SJCRH30 (cell line): ENCODE data around the gene P2RX3. TPM values are rescaled to one million over a fixed set of nuclear protein-coding genes. Genes with fewer than 3 reads are reported as not detected.

Experiments
- DNase-seq, 2 experiments: peaks; one replicate each; pipeline ENCODE4 v3.0.0-alpha.2; 2015 to 2020
- H3K27ac ChIP-seq: fragments of 250-450 bp; sonication (Bioruptor Pico); 2 replicates; pipeline ENCODE4 v1.5.1; 2020; ENCODE audit warnings: mild to moderate bottlenecking, moderate library complexity
- H3K27me3 ChIP-seq: fragments of 250-450 bp; sonication (Bioruptor Pico); 2 replicates; pipeline ENCODE4 v1.5.1; 2020; ENCODE audit warnings: mild to moderate bottlenecking, moderate library complexity
- H3K36me3 ChIP-seq: fragments of 250-450 bp; sonication (Bioruptor Pico); 2 replicates; pipeline ENCODE4 v1.5.1; 2020; ENCODE audit warnings: mild to moderate bottlenecking, moderate library complexity
- H3K4me1 ChIP-seq: fragments of 250-450 bp; sonication (Bioruptor Pico); 2 replicates; pipeline ENCODE4 v1.5.1; 2020; ENCODE audit warnings: mild to moderate bottlenecking, moderate library complexity
- H3K4me3 ChIP-seq: fragments of 250-450 bp; sonication (Bioruptor Pico); 2 replicates; pipeline ENCODE4 v1.5.1; 2020; ENCODE audit warnings: mild to moderate bottlenecking, moderate library complexity
- H3K9me3 ChIP-seq: fragments of 250-450 bp; sonication (Bioruptor Pico); replicated peaks from 2 replicates; pipeline ENCODE4 v1.5.1; 2020; ENCODE audit warnings: mild to moderate bottlenecking, moderate library complexity
- total RNA-seq: library from RNA; depleted of rRNA; stranded (reverse); fragments of >200 nt; shearing (Covaris generic); gene quantifications from 2 replicates; pipeline ENCODE4 v1.2.3, GENCODE V29; 2014

P2RX3 gene
- total RNA-seq, 1 experiment from 2014 or later = not detected

DNA sequence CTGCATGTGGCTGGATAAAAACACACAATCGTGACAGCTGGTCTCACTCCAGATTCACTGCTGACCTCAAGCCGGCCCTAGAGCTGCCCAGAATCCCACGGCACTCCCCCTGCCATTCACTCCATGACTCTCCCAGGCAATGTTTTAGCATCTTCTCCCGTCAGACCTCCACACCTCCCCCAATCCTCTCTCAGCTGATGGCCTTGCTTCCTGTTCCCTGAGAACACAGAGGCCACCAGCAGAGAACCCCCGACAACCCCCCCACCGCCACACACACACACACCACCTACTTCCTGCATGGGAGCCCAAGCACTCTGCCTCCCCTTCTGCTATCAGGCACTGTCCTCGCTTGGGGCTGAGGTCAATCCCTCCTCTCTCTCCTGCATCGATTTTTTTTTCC lies 22.7 kb upstream of the P2RX3 start:
- peak overlapping the region; percentile 23; the same call in 1 of the 2 replicates for H3K27ac ChIP-seq
- peaks cover 27% of the 10 kb centered on the region for H3K4me1 ChIP-seq
- DNase-seq = peak; percentile 71 to 73
- H3K27me3 ChIP-seq = no peaks in the 10 kb centered on the region
- H3K4me3 ChIP-seq = no peak overlapping the region
- H3K9me3 ChIP-seq = no peaks in the 10 kb centered on the region
- peaks cover 25% of the 10 kb centered on the region for H3K36me3 ChIP-seq

DNA sequence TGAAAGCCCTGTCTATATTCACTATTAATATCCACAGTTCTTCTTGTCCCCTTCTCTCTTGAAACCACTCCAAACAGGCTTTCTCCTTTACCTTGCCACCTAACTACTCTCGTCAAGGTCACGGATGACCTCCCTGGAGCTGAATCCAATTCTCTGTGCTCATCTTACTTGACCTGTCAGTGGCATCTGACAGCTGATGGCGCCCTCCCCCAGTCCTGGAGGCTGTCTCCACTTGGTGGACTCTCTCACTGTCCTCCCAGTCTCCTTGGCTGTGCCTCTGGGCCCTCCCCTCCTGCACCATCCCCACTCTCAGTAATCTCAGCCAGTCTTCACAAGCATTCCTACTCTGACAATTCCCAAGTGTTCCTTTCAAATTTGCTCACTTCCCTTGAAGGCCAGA lies 22.1 kb upstream of the P2RX3 start:
- no peaks in the 10 kb centered on the region for H3K27me3 ChIP-seq
- H3K9me3 ChIP-seq = no peaks in the 10 kb centered on the region
- H3K36me3 ChIP-seq = peaks cover 24% of the 10 kb centered on the region
- peak overlapping the region; percentile 23; the same call in 1 of the 2 replicates for H3K27ac ChIP-seq
- no peak for DNase-seq
- peaks cover 23% of the 10 kb centered on the region for H3K4me1 ChIP-seq
- no peak overlapping the region for H3K4me3 ChIP-seq

DNA sequence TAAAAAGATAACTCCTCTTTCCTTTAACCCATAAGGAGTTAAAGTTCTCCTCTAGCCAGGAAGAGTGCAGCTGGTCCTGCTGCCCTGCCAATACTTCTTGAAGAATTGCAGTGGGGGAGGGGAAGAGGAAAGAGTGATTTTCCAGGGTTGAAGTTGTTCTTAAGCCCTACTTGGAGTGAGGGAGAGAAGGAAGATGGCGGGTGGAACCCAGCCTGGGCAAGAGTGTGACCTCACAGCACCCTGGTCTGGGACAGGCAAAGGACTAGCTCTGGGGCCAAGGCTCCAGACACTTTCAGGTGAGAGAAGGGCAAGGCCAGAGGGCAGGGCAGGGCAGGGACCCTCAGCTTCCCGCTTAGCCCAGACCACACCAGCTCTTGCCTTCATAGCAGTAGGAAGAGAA lies 20.0 kb upstream of the P2RX3 start:
- DNase-seq = no peak
- peaks cover 24% of the 10 kb centered on the region for H3K36me3 ChIP-seq
- H3K27ac ChIP-seq = no peak overlapping the region
- no peak overlapping the region for H3K4me3 ChIP-seq
- H3K9me3 ChIP-seq = no peaks in the 10 kb centered on the region
- no peaks in the 10 kb centered on the region for H3K27me3 ChIP-seq
- peaks cover 29% of the 10 kb centered on the region for H3K4me1 ChIP-seq

DNA sequence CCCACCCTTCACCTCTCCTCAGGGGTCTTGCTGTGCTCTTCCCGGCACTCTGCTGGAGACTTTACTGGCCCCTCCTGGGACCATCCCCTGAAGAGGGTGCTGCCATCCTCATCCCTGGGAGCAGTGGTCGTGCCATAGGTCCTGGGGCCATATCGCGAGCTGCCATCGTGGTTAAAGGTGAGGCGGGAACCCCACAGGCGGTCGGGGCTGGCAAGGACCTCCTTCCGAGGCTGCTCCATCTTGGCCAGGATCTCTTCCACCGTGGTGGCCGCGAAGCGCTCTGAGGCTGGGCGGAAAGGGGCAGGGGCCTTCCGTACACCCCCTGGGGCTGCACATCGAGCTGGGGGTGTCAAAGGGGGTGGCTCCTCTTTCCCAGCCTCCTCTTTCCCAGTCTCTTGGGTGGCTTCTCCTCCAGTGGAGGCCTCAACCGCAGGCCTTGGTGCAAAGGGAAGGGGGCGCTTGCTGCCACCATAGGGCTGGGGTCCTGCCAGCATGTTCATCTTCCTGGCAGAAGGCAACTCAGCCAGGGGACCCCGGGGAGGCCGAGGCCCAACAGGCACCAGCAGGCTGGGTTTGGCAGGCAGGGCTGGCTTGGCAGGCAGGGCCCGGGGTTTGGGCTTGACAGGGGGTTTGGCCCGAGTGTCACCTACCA lies 18.0 kb upstream of the P2RX3 start:
- Histone ChIP-seq H3K27ac (no peak overlapping the region), H3K36me3 (peaks cover 24% of the 10 kb centered on the region)

DNA sequence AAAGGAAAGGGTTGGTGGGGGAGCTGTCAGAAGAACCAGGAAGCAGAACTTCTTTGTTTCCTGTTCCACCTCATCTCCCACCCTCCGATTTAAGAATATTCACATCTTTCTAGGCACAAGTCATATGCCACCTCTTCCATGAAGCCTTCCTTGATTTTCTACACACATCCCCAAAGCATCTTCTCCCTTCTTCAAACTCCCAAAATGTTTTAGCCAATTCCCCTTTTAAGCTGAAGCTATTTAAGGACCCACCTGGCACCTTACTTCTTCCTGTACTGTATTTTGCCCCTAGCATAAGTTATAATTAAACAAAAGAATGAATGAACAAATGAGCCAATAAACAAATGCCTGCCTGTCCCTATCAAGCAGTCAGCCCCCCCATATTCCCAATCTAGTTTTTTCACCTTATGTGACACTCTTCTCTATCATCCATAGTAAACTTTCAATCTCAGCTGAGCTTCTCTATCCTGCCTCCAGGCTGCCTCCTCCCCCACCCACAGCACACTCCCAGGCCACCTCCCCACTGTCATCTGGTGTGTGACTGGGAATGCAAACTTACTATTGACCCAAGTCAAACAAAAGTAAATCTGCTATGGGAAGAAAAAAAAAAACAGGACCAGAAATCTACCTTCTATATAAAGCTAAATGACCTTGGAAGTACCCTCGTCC lies 17.3 kb upstream of the P2RX3 start:
- H3K36me3 ChIP-seq = peaks cover 24% of the 10 kb centered on the region
- H3K4me1 ChIP-seq = peaks cover 25% of the 10 kb centered on the region
- H3K27me3 ChIP-seq = no peaks in the 10 kb centered on the region
- no peak overlapping the region for H3K4me3 ChIP-seq
- no peaks in the 10 kb centered on the region for H3K9me3 ChIP-seq
- no peak for DNase-seq
- no peak overlapping the region for H3K27ac ChIP-seq

More for the DNA sequence above, 18.0 kb upstream of the P2RX3 start:
- H3K9me3 ChIP-seq = no peaks in the 10 kb centered on the region
- H3K27me3 ChIP-seq = no peaks in the 10 kb centered on the region
- DNase-seq = no peak
- no peak overlapping the region for H3K4me3 ChIP-seq
- peaks cover 31% of the 10 kb centered on the region for H3K4me1 ChIP-seq

DNA sequence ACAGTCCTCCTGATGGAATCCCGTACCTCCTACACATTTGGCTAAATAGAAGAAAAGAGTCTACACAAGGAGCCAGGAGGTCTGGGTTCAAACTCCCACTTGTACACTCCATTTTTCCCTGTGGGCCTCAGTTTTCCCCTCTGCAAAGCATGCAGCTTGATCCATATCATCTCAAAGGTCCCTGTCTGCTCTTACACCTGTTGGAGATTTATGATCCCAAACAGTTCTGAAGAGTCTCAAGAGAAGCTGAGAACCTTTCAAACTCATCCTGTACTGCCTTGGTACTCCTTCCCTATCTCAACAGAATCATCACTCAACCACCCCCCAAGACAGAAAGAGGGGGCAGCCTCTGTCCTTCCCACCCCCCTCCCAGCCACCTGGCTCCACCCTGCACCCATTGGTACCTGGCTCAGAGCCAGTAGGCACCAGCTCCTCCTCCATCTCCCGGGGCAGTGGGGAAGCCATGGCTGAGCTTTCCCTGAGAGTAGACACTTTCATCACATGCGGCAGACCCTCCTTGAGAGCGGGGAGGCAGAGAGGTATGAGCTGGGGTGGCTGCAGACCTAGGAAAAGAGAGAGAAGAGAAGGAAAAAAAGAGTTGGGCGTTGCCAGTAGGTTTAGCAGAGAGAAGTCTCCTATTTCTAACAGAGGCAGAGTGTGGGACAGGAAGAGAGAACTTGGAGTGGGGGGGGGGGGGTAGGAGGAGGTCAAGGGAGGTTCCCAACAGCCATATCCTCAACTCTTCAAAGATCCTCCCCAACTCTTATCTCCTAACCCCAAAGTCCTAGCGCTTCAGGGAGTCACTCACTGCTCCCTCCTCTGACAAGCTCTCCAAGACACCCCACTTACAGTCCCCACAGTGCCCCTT lies 16.5 kb upstream of the P2RX3 start:
- Histone ChIP-seq H3K27ac (no peak overlapping the region; the same call in 1 of the 2 replicates), H3K27me3 (no peaks in the 10 kb centered on the region), H3K9me3 (no peaks in the 10 kb centered on the region), H3K4me1 (peaks cover 21% of the 10 kb centered on the region), H3K4me3 (peak overlapping the region; percentile 4; the same call in 1 of the 2 replicates), H3K36me3 (peaks cover 28% of the 10 kb centered on the region)
- DNase-seq = no peak

DNA sequence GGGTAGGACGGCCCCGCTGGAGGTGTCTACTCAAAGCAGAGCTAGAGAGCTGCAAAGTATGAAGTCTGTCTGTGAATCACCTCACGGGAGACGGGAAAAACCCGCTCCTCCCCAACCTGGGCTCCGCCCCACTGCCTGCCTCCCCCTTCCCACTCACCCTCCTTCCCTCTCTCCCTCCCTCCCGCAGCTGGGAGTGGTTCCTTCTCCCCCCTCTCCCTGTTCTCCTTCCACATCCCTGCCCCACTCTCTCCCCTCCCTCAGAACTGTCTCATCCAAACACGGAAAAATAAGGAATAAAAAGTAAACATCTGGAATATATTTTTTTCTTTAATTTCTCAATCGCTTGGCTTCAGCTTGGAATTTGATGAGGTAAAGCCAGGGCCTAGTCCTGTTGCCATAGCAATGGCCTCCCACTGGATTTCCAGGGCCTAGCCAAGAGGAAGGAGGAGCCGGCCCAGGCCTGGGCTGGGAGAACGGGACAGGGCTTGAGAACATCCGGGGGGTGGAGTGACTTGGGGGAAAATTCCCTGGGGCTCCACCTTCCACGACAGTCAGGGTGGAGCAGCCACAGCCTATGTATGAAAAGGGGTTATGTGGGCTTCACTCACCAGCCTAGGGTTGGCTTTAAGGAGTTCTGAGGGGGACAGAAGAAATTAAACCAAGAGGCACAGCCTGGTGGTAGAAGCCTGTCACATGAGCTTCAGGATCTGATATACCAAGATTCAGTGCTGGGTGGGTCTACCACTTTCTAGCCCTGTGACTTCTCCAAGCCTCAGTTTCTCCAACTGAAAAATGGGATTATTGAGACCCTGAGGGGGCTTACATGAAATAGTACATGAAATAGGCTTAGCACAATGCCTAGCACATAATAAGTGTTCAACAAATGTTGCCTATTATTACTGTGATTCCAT lies 15.6 kb upstream of the P2RX3 start:
- no peaks in the 10 kb centered on the region for H3K9me3 ChIP-seq
- H3K36me3 ChIP-seq = peaks cover 30% of the 10 kb centered on the region
- peak overlapping the region; percentile 4; the same call in 1 of the 2 replicates for H3K4me3 ChIP-seq
- peaks cover 21% of the 10 kb centered on the region for H3K4me1 ChIP-seq
- no peaks in the 10 kb centered on the region for H3K27me3 ChIP-seq
- no peak overlapping the region; the same call in 1 of the 2 replicates for H3K27ac ChIP-seq
- DNase-seq = peak; percentile 87 to 88

DNA sequence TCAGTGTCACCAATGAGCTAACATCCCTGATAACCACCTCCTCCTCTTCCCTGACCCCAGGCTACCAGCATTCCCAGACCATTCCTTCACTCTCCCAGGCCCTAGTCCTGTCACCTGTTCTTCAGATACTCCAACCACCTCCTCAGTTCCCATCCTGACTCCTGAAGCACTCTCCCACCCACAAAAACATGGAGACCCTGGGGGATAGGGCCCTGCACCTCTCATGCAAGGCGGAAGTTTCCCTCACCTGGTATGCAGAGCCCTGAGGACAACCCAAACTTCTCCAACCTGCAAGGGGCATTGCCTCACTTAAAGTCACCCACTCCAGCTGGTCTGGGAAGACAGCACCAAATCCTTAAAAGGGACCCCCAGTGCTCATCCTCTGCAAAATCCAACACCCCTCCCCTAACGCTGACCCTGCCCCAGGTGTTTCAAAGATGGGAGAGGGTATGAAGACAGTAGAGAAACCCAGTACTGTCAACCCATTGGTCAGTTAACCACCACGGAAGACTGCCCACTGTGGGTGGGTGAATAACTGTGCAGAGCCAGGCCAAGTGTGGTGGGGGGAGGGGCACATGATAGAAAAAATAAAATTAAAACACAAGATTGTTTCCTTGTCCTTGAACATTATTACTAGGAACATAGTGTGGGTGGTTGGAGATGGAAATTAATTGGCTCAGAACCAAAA lies 14.8 kb upstream of the P2RX3 start:
- H3K27ac ChIP-seq = no peak overlapping the region; the same call in 1 of the 2 replicates
- H3K4me1 ChIP-seq = peaks cover 21% of the 10 kb centered on the region
- DNase-seq = no peak
- no peaks in the 10 kb centered on the region for H3K27me3 ChIP-seq
- no peaks in the 10 kb centered on the region for H3K9me3 ChIP-seq
- H3K4me3 ChIP-seq = peak overlapping the region; percentile 65
- peaks cover 30% of the 10 kb centered on the region for H3K36me3 ChIP-seq

DNA sequence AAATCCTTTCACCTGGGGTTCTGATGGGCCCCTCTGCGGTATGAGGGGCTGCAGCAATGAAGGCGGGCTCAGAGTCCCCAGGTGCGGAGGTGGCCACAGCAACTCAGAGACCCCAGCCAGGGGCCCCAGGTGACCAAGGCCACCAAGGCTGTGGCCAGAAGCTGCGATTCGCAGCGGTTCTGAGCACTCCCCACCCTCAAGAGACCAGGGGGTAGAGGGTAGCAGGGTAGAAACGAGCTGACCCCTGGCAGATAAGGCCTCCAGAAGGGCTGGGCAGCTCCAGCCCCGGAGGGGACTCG lies 14.3 kb upstream of the P2RX3 start:
- Histone ChIP-seq H3K27me3 (no peaks in the 10 kb centered on the region), H3K4me3 (peak overlapping the region; percentile 65), H3K27ac (peak overlapping the region; percentile 33; the same call in 1 of the 2 replicates), H3K4me1 (peaks cover 21% of the 10 kb centered on the region), H3K9me3 (no peaks in the 10 kb centered on the region), H3K36me3 (peaks cover 32% of the 10 kb centered on the region)
- DNase-seq = no peak

DNA sequence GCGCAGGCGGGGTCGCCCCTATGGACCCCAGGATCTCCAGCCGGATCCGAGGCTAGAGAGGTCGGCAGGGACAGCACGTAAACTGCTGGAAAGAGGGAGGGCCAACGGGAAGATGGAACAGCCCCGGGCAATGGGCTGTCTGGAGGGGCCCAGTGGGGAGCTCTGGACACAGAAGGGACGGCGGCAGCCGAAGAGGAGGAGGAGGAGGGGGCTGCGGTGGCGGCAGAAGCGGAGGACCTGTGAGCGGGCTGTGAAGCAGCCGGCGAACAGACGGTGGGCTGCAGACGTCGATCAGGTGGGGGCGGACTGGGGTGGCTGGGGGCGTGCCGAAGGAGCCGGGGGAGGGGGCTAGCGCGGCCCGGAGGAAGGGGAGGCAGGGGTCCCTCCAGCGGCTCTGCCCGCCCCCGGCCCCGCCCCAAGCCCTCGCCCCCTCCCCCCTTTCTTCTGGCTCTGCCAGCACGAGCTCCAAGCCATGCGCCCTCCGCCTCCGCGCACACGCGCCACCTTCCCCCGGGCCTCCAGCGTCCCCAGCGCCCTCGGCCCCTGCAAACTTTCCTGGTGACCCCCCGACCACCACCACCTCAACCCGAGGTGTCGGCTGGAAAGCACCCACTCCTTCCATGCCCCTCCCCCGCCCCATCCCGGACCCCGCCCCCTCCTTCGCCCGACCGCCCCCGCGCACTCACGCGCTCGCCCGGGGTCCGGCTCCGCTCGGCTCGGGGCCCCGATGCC lies 13.8 kb upstream of the P2RX3 start:
- DNase-seq = peak; percentile 72 to 73
- peak overlapping the region; percentile 65 for H3K4me3 ChIP-seq
- H3K27ac ChIP-seq = peak overlapping the region; percentile 33; the same call in 1 of the 2 replicates
- H3K9me3 ChIP-seq = no peaks in the 10 kb centered on the region
- H3K36me3 ChIP-seq = peaks cover 34% of the 10 kb centered on the region
- H3K4me1 ChIP-seq = peaks cover 21% of the 10 kb centered on the region
- H3K27me3 ChIP-seq = no peaks in the 10 kb centered on the region

DNA sequence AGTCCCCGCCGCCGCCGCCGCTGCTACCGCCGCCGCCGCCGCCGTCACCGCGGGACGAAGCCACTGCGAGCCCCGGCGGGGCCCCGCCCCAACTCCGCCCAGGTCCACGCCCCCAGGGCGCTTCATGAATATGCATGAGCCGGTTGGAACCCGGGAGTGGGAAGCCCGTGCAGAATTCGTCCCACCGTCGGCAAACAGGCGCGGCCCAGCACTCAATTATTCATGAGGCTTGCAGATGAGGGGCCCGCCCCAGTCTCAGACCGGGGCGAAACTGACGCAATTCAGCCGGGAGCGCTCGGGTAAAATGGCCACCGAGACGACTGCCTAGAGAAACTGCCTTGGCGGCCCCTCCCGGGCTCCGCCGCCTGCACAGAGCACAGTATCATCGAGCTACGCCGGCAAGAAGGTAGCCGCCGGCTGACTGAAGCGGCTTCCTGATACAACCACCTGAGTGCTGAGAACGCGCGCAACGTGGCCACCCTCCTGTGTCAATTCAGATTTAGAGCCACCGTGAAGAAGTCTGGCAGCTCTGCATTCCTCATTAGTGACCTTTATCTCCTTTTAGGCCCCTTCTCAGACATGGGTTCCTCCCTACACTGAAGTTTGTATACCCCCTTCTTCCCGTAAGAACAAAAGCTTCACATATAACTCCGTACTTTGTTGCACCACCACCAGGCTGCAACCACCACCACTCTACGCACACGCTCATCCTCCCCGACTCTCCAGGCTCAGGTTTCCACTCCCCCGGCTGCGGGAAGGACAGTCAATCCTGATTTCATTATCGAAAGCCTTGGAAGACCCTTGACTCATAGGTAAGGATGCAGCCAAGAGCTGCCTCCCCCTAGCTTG lies 13.0 kb upstream of the P2RX3 start, which contains the start of gene TNKS1BP1:
Gene TNKS1BP1 (minus strand): TSS at position 67 of the 849 bp plus-strand sequence. CDS start 3,067 bp downstream, outside the sequence.
- Histone ChIP-seq H3K27ac (peak within 1 kb of the TSS; percentile 78), H3K4me3 (peak within 1 kb of the TSS; percentile 65), H3K4me1 (peaks cover 21% of the 10 kb centered on the region), H3K9me3 (no peaks in the 10 kb centered on the region), H3K27me3 (no peaks in the 10 kb centered on the region), H3K36me3 (peaks cover 41% of the 10 kb centered on the region)
- peak; percentile 96 to 98 for DNase-seq

DNA sequence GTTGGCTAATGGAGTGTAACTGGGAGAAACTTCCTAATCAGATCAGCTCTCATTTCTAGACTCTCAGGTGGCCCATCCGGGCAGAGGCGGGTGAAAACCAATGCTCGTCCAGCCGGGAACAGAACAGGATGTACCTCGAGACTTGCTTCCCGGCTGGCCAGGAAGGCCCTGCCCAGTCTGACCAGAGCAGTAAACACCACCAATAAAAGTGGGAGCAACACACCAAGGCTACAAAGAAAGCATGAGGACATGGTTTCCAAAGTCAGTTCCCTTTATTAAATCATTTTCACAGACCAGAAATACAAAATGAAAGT lies 12.5 kb upstream of the P2RX3 start:
- peaks cover 47% of the 10 kb centered on the region for H3K36me3 ChIP-seq

More for the DNA sequence above, 12.5 kb upstream of the P2RX3 start:
- Histone ChIP-seq H3K4me3 (peak overlapping the region; percentile 65), H3K27me3 (no peaks in the 10 kb centered on the region), H3K9me3 (no peaks in the 10 kb centered on the region), H3K4me1 (peaks cover 21% of the 10 kb centered on the region), H3K27ac (peak overlapping the region; percentile 78)
- no peak for DNase-seq
